Naive thymus-derived CD4-positive, alpha-beta T cell (primary cell): ENCODE measurements around the gene ARID5B. TPM values are rescaled to one million over a fixed set of nuclear protein-coding genes. Genes with fewer than 3 reads are reported as not detected.

Experiments
- ATAC-seq: fragments of 150-1000 bp; cut with Tn5 transposase; 2 replicates; pipeline ENCODE4 v1.10.0; 2021; ENCODE audit warnings: mild to moderate bottlenecking, moderate library complexity
- CTCF ChIA-PET: fragments of 350-600 bp; sonication (Branson Sonifier 250); formaldehyde crosslinking; loops from one replicate; lab custom pipeline; 2021; ENCODE audit warnings: antibody characterized with exemption; lab: Charles Lee
- POLR2A ChIA-PET: fragments of 350-600 bp; sonication (Branson Sonifier 250); formaldehyde crosslinking; loops from one replicate; lab custom pipeline; 2021; ENCODE audit warnings: antibody characterized with exemption, inconsistent platforms; lab: Charles Lee
- DNase-seq, 9 donors: peaks; one replicate each; pipeline versions ENCODE4 v3.0.0 to v3.0.0-alpha.2; 2020 to 2022; ENCODE audit warnings: mixed read lengths in 1 of 9
- H3K27ac ChIP-seq: one replicate; pipeline ENCODE4 v1.7.0; 2013; ENCODE audit warnings: mild to moderate bottlenecking, low read depth, low read length, moderate library complexity
- H3K27me3 ChIP-seq, 2 donors: one replicate each; pipeline ENCODE4 v1.7.0; 2013; ENCODE audit warnings: low read length in 2 of 2, mild to moderate bottlenecking in 2 of 2, moderate library complexity in 2 of 2; ENCODE audit not compliant: control insufficient read depth in 2 of 2, insufficient read depth in 2 of 2
- H3K36me3 ChIP-seq, 3 experiments: 1 replicate in 2 of 3; 2 replicates in 1 of 3; pipeline ENCODE4 v1.7.0; 2013; ENCODE audit warnings: low read length in 3 of 3, mild to moderate bottlenecking in 3 of 3, moderate library complexity in 1 of 3; ENCODE audit not compliant: insufficient read depth in 3 of 3, control insufficient read depth in 2 of 3
- H3K4me1 ChIP-seq, 2 donors: one replicate each; pipeline ENCODE4 v1.7.0; 2013; ENCODE audit warnings: low read length in 2 of 2, mild to moderate bottlenecking in 2 of 2, moderate library complexity in 1 of 2; ENCODE audit not compliant: control insufficient read depth in 2 of 2, insufficient read depth in 2 of 2
- H3K4me3 ChIP-seq: 2 replicates; pipeline ENCODE4 v1.7.0; 2013; ENCODE audit warnings: mild to moderate bottlenecking, low read length
- H3K9me3 ChIP-seq, 3 experiments: 1 replicate in 2 of 3; 2 replicates in 1 of 3; pipeline ENCODE4 v1.7.0; 2013; ENCODE audit warnings: low read length in 3 of 3; ENCODE audit not compliant: control insufficient read depth in 2 of 3
- H3K27ac Mint-ChIP-seq, 9 donors: one replicate each; pipeline ENCODE4 v1.8.0; 2020 to 2022; ENCODE audit warnings: mixed read lengths in 9 of 9, mild to moderate bottlenecking in 8 of 9, moderate library complexity in 5 of 9, inconsistent platforms in 2 of 9
- H3K27me3 Mint-ChIP-seq, 5 donors: one replicate each; pipeline ENCODE4 v1.8.0; 2021 to 2022; ENCODE audit warnings: mixed read lengths in 5 of 5, mild to moderate bottlenecking in 1 of 5
- H3K36me3 Mint-ChIP-seq, 5 donors: one replicate each; pipeline ENCODE4 v1.8.0; 2020 to 2022; ENCODE audit warnings: mixed read lengths in 5 of 5, mild to moderate bottlenecking in 3 of 5, inconsistent platforms in 1 of 5
- H3K4me1 Mint-ChIP-seq, 7 donors: one replicate each; pipeline ENCODE4 v1.8.0; 2020 to 2022; ENCODE audit warnings: mixed read lengths in 7 of 7, mild to moderate bottlenecking in 3 of 7, inconsistent platforms in 1 of 7
- H3K4me3 Mint-ChIP-seq, 10 donors: one replicate each; pipeline ENCODE4 v1.8.0; 2020 to 2022; ENCODE audit warnings: mild to moderate bottlenecking in 10 of 10, mixed read lengths in 10 of 10, moderate library complexity in 6 of 10, inconsistent platforms in 2 of 10
- H3K9me3 Mint-ChIP-seq, 11 donors: one replicate each; pipeline ENCODE4 v1.8.0; 2020 to 2022; ENCODE audit warnings: mixed read lengths in 11 of 11, mild to moderate bottlenecking in 4 of 11, inconsistent platforms in 1 of 11, moderate library complexity in 1 of 11
- intact Hi-C, 2 donors: fragments of 100-400 bp; cut with micrococcal nuclease; formaldehyde crosslinking; loops; one replicate each; pipeline ENCODE4 v1.15.1; 2023
- polyA plus RNA-seq, 2 donors: library from polyadenylated mRNA; unstranded; fragments of 300-500 nt; fragmentation: Illumina TruSeq; gene quantifications; one replicate each; pipeline ENCODE4 v1.2.3, GENCODE V29; 2021
- total RNA-seq, 6 experiments: library from RNA in 5 of 6; stranded (reverse) in 5 of 6; gene quantifications; 1 replicate in 5 of 6; 2 replicates in 1 of 6; pipeline ENCODE4 v1.2.3 and lab custom pipeline; 2021 to 2026

ARID5B gene
- total and polyA plus RNA-seq, 7 experiments from 2014 or later, result 18.6 to 60.8 (median 47.4) TPM

DNA sequence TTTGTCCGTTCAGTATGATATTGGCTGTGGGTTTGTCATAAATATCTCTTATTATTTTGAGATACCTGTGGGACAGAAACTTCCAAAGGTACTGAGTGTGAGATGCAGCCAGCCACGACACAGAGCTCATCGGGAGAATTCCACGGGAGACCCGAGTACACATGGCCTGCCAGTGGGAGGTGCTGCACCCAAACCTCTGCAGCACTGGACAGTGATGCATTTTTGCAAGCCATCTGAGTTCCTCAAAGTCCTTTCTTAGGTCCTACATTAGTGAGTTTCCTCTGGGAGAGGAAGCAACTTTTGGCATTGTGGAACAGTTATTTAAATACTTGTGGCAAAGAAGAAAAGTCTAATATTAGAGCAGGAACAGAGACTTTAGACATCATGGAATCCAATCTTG lies 77.5 kb downstream of the ARID5B start:
- no peaks in the 10 kb centered on the region for H3K9me3 ChIP-seq
- peak overlapping the region in 3 of 9 donors; percentile 14 to 23 (median 17) for H3K27ac Mint-ChIP-seq
- ATAC-seq (peak; percentile 68), DNase-seq (no peak)
- H3K27ac ChIP-seq, result no peak overlapping the region
- no peak overlapping the region for H3K4me3 Mint-ChIP-seq
- H3K4me1 ChIP-seq, result peaks cover 0 to 3% of the 10 kb centered on the region in 2 donors
- intact Hi-C loops, result no loop called here
- peaks cover 0 to 8% (median 1%) of the 10 kb centered on the region in 11 donors for H3K9me3 Mint-ChIP-seq
- peaks cover 0 to 58% (median 30%) of the 10 kb centered on the region in 5 donors for H3K36me3 Mint-ChIP-seq
- H3K36me3 ChIP-seq, result no peaks in the 10 kb centered on the region
- no peak overlapping the region for H3K4me3 ChIP-seq
- POLR2A ChIA-PET, result interaction anchor here (0.7 kb wide), 1 partner anchor 1481 kb away, joined by 3 read pairs; no protein-coding TSS in a partner anchor
- H3K27me3 Mint-ChIP-seq, result no peaks in the 10 kb centered on the region
- CTCF ChIA-PET, result no interaction called here
- peaks cover 12 to 57% (median 20%) of the 10 kb centered on the region in 7 donors for H3K4me1 Mint-ChIP-seq
- no peaks in the 10 kb centered on the region for H3K27me3 ChIP-seq

DNA sequence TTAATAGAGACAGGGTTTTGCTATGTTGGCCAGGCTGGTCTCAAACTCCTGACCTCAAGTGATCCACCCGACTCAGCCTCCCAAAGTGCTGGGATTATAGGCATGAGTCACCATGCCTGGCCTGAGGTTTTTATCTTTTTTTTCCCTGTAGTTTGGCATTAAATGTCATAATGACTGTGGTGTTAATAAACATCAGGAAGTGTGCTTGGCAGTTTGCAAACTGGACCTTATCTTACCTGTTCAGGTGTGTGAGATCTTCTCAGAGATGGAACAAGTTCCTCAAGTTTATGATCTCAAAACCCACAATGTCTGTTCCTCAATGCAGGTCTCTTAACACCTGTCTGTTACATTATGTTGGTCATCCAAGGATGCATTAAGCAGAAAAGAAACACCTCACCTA lies 80.0 kb downstream of the ARID5B start:
- Histone ChIP-seq H3K36me3 (no peaks in the 10 kb centered on the region), H3K27ac (no peak overlapping the region), H3K9me3 (no peaks in the 10 kb centered on the region), H3K4me1 (no peaks in the 10 kb centered on the region), H3K27me3 (no peaks in the 10 kb centered on the region), H3K4me3 (no peak overlapping the region)
- Mint-ChIP-seq H3K27ac (peak overlapping the region in 6 of 9 donors; percentile 14 to 85 (median 35)), H3K4me3 (no peak overlapping the region), H3K4me1 (peaks cover 25 to 68% (median 43%) of the 10 kb centered on the region in 7 donors), H3K27me3 (no peaks in the 10 kb centered on the region), H3K36me3 (peaks cover 0 to 58% (median 27%) of the 10 kb centered on the region in 5 donors), H3K9me3 (peaks cover 0 to 6% (median under 1%) of the 10 kb centered on the region in 11 donors)
- CTCF ChIA-PET, result interaction anchor here (0.7 kb wide), 1 partner anchor 79 kb away, joined by 3 read pairs; no protein-coding TSS in a partner anchor
- intact Hi-C loops, result no loop called here
- POLR2A ChIA-PET, result no interaction called here
- no peak for ATAC-seq
- no peak for DNase-seq

DNA sequence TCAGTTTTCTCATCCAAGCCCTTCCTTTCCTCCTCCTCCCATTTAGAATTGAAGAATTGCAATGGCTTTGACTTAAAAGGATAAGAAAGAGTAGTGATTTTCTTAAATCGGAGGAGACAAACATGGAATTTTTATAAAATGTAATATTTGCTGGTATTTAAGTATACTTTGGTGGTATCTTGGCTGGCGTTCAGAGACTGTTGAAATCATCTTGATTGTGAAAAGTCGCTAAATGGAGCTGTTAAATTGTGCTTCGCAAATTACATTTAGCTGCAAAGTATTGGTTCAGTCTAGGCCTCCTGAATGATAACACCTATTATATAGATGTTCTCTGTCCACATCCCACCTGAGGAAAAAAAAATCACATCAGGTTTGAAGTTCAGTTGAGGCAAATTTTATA lies 81.8 kb downstream of the ARID5B start:
- no peak overlapping the region for H3K27ac ChIP-seq
- peaks cover 0 to 50% (median 21%) of the 10 kb centered on the region in 5 donors for H3K36me3 Mint-ChIP-seq
- peaks cover 43 to 78% (median 58%) of the 10 kb centered on the region in 7 donors for H3K4me1 Mint-ChIP-seq
- H3K27ac Mint-ChIP-seq, result peak overlapping the region in 3 of 9 donors; percentile 5 to 85 (median 63)
- no peaks in the 10 kb centered on the region for H3K27me3 Mint-ChIP-seq
- no peak overlapping the region for H3K4me3 ChIP-seq
- no peaks in the 10 kb centered on the region for H3K9me3 Mint-ChIP-seq
- no peaks in the 10 kb centered on the region for H3K27me3 ChIP-seq
- H3K4me1 ChIP-seq, result peaks cover 9 to 18% of the 10 kb centered on the region in 2 donors
- ChIA-PET POLR2A (no interaction called here), CTCF (no interaction called here)
- no peaks in the 10 kb centered on the region for H3K9me3 ChIP-seq
- H3K36me3 ChIP-seq, result no peaks in the 10 kb centered on the region
- H3K4me3 Mint-ChIP-seq, result no peak overlapping the region
- ATAC-seq (no peak), DNase-seq (no peak)
- intact Hi-C loops, result no loop called here

DNA sequence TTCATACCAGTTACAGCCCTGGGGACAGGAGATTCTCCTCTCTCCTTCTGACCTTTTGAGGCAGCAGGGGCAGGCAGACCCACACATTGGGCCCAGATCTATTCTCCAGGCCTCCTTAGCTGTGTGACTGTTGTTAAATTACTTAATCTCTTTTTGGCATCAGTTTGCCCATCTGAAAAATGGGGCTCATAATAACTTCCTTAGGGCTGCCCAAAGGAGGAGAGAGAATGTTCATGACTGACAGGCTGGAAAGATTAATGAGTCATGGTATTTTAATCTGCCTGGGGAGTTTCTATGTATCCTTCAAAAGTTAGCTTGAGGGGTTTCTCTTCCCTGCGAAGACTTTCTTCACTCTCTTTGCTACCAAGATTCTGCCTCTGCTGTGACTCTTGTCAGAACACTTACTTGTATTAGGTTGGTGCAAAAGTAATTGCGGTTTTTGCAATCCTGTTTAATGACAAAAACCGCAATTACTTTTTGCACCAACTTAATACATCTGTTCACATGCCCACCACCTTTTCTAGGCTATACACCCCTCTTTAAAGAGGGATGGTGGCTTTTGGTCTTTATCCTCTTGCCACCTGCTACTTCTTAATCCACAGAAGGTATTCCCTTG lies 83.4 kb downstream of the ARID5B start:
- ChIA-PET POLR2A (no interaction called here), CTCF (no interaction called here)
- Histone ChIP-seq H3K27me3 (no peaks in the 10 kb centered on the region), H3K27ac (no peak overlapping the region), H3K4me3 (no peak overlapping the region), H3K9me3 (no peaks in the 10 kb centered on the region), H3K36me3 (no peaks in the 10 kb centered on the region), H3K4me1 (peaks cover 9 to 19% of the 10 kb centered on the region in 2 donors)
- intact Hi-C loops, result loop anchor here in 1 of 2 donors (5.0 kb wide), 1 partner anchor 698 kb away; no protein-coding TSS in a partner anchor
- Mint-ChIP-seq H3K9me3 (no peaks in the 10 kb centered on the region), H3K4me1 (peaks cover 38 to 82% (median 53%) of the 10 kb centered on the region in 7 donors), H3K27me3 (no peaks in the 10 kb centered on the region), H3K27ac (peak overlapping the region in 6 of 9 donors; percentile 25 to 85 (median 50)), H3K4me3 (no peak overlapping the region), H3K36me3 (peaks cover 0 to 39% (median 17%) of the 10 kb centered on the region in 5 donors)
- no peak for ATAC-seq
- DNase-seq, result no peak

DNA sequence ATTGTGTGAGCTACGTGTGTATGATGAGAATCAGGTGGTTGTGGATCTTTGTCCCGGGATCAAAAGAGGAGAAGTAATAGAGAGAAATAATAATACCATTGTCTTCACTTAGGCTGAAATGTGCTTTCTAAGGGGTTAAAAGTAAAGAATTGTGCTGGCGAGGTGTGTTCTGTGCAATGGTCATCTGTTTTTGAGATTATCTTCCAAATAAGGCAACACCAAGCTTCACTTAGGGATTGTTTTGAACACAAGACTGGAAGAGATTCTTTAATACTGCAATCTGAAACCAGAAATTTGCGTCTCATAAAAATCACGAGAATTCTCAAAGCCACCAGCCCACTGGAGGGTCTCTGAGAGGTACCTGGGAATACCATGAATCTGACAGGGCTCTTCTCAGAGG lies 84.2 kb downstream of the ARID5B start:
- intact Hi-C loops, result loop anchor here in 1 of 2 donors (5.0 kb wide), 1 partner anchor 698 kb away; no protein-coding TSS in a partner anchor
- Mint-ChIP-seq H3K9me3 (no peaks in the 10 kb centered on the region), H3K4me1 (peaks cover 38 to 78% (median 57%) of the 10 kb centered on the region in 7 donors), H3K27me3 (no peaks in the 10 kb centered on the region), H3K27ac (peak overlapping the region in 8 of 9 donors; percentile 2 to 85 (median 64)), H3K36me3 (peaks cover 0 to 42% (median 11%) of the 10 kb centered on the region in 5 donors), H3K4me3 (peak overlapping the region in 1 of 10 donors; percentile 2)
- H3K9me3 ChIP-seq, result no peaks in the 10 kb centered on the region
- H3K36me3 ChIP-seq, result no peaks in the 10 kb centered on the region
- CTCF ChIA-PET, result interaction anchor here (0.7 kb wide), 1 partner anchor 206 kb away, joined by 3 read pairs; no protein-coding TSS in a partner anchor
- DNase-seq, result no peak
- POLR2A ChIA-PET, result no interaction called here
- no peak overlapping the region for H3K27ac ChIP-seq
- no peak for ATAC-seq
- H3K4me3 ChIP-seq, result no peak overlapping the region
- H3K4me1 ChIP-seq, result peaks cover 9 to 19% of the 10 kb centered on the region in 2 donors
- no peaks in the 10 kb centered on the region for H3K27me3 ChIP-seq

DNA sequence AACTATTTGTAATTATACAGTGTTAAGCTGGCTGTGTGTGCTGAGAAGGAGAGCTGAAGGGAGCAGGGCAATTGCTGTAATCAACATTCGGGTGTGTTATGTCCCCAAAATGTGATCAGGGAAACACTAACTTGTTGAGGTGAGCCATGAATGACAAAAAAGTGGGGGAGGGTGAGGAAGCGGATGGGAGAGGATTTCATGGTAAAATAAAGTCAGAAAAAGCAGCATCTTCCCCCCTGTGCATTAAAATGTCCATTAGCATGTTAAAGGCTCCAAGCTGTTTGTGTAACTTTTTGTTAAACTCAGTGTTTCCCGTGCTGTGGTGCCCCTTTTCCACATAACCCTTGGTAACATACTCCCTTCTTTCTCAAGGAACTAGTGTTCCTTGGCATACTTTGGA lies 84.9 kb downstream of the ARID5B start:
- ATAC-seq (no peak), DNase-seq (no peak)
- H3K9me3 ChIP-seq, result no peaks in the 10 kb centered on the region
- peaks cover 14 to 19% of the 10 kb centered on the region in 2 donors for H3K4me1 ChIP-seq
- no peaks in the 10 kb centered on the region for H3K36me3 ChIP-seq
- Mint-ChIP-seq H3K27me3 (no peaks in the 10 kb centered on the region), H3K4me1 (peaks cover 40 to 80% (median 61%) of the 10 kb centered on the region in 7 donors), H3K9me3 (no peaks in the 10 kb centered on the region), H3K4me3 (peak overlapping the region in 2 of 10 donors; percentile 21 to 66), H3K36me3 (peaks cover 0 to 45% (median 8%) of the 10 kb centered on the region in 5 donors), H3K27ac (peak overlapping the region in 8 of 9 donors; percentile 15 to 98 (median 83))
- intact Hi-C loops, result loop anchor here in 1 of 2 donors (5.0 kb wide), 1 partner anchor 699 kb away; no protein-coding TSS in a partner anchor
- H3K27ac ChIP-seq, result no peak overlapping the region
- CTCF ChIA-PET, result no interaction called here
- POLR2A ChIA-PET, result interaction anchor here (0.7 to 1.3 kb wide), 2 partner anchors 11 to 83 kb away, joined by 3 read pairs; no protein-coding TSS in a partner anchor
- H3K4me3 ChIP-seq, result no peak overlapping the region
- no peaks in the 10 kb centered on the region for H3K27me3 ChIP-seq
